PFSK-1 (cell line): ENCODE data around the gene BTF3L4.

Experiments used
- FOXP2 ChIP-seq: optimal IDR thresholded peaks from 2 replicates; pipeline ENCODE3; 2011; ENCODE audit warnings: borderline replicate concordance, control low read depth, inconsistent platforms; ENCODE audit not compliant: insufficient read depth; ENCODE audit errors: extremely low read length, extremely low read depth
- POLR2AphosphoS5 ChIP-seq: IDR thresholded peaks from 2 replicates; pipeline ENCODE4 v1.6.1; 2012; ENCODE audit warnings: low read depth, mild to moderate bottlenecking, control low read depth, low read length, moderate library complexity
- REST ChIP-seq, 2 experiments: IDR thresholded peaks; 2 replicates each; pipeline versions ENCODE4 v1.6.1 to v1.8.0; 2011 to 2012; ENCODE audit warnings: low read depth in 2 of 2, low read length in 2 of 2, control low read depth in 1 of 2, inconsistent platforms in 1 of 2, mild to moderate bottlenecking in 1 of 2, moderate library complexity in 1 of 2; ENCODE audit not compliant: insufficient read depth in 1 of 2
- SIN3A ChIP-seq: IDR thresholded peaks from 2 replicates; pipeline ENCODE4 v1.6.1; 2012; ENCODE audit warnings: mild to moderate bottlenecking, low read length, moderate library complexity, borderline replicate concordance; ENCODE audit not compliant: insufficient read depth
- TAF1 ChIP-seq: IDR thresholded peaks from 2 replicates; pipeline ENCODE4 v1.6.1; 2012; ENCODE audit warnings: low read length, control low read depth, borderline replicate concordance; ENCODE audit not compliant: insufficient read depth

The BTF3L4 gene

GRCh38 chr1:52055066-52055865, 829 bp upstream of the BTF3L4 start, which contains the start of gene TXNDC12:
TXNDC12 (minus strand) TSS chr1:52055191; CDS start chr1:52055096, 95 bp downstream.
- TF ChIP-seq REST (IDR thresholded peaks at IDR 0.05; ENCODE audit: insufficient read depth in 1 of 2, low read depth in 2 of 2, low read length in 2 of 2) (0 out of 4 replicates have a peak, but pooled peaks of 1 of the 2 experiments have one; percentile 14), POLR2AphosphoS5 (peak; percentile 98), FOXP2 (no peak), SIN3A (peak; percentile 75; the same call in 1 of the 2 replicates)

DNA sequence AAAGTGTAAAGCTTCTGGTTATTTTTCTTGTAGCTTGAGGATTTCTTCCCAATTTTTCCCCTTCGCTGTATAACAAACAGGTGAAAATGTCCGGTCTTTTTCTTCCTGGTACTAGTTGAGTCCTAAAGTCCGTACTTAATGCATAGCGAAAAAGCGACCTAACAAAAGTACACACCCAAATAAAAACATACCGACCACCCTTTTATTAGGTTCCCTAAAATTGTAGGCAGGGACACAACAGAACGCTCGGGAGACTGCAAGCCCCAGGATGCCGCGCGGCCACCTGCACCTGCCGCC, 281 bp upstream of the BTF3L4 start:
- TF ChIP-seq TAF1, result peak; percentile 38; the same call in 1 of the 2 replicates
- TF ChIP-seq REST (IDR thresholded peaks at IDR 0.05; ENCODE audit: insufficient read depth in 1 of 2, low read depth in 2 of 2, low read length in 2 of 2), result no peak

GRCh38 chr1:52056937-52057231, 789 bp downstream of the BTF3L4 start:
- TF ChIP-seq TAF1 (0 out of 2 replicates have a peak, but pooled peaks have one; percentile 17), FOXP2 (no peak)

DNA sequence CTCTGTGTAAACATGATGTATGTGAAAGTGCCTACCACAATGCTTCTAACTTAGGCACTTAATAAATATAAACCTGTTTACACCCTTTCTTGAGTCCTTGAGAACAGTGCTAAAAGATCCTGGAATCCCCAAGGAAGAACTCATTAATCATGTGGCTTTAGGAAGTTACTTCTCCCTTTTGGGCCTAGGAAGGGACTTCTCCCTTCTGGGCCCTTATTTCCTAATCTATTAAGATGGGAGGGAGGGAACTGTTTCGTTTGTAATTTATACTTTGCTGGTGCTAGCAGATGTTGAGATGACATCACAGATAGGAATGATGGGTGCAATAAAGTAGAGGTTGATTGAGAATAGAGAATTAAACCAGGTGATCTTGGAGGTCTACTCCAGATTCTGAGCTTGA, 1.2 kb downstream of the BTF3L4 start:
- TF ChIP-seq FOXP2 (no peak), TAF1 (no peak), REST (IDR thresholded peaks at IDR 0.05; ENCODE audit: insufficient read depth in 1 of 2, low read depth in 2 of 2, low read length in 2 of 2) (no peak), POLR2AphosphoS5 (no peak), SIN3A (no peak)

GRCh38 chr1:52057876-52058415, 1.9 kb downstream of the BTF3L4 start:
- TF ChIP-seq TAF1 (no peak), FOXP2 (no peak), SIN3A (no peak), REST (IDR thresholded peaks at IDR 0.05; ENCODE audit: insufficient read depth in 1 of 2, low read depth in 2 of 2, low read length in 2 of 2) (no peak), POLR2AphosphoS5 (no peak)
